Immature natural killer cell (primary cell): ENCODE results near the gene RHBDL3. TPM values are rescaled to one million over a fixed set of nuclear protein-coding genes. Genes with fewer than 3 reads are reported as not detected.
"Not testable (repeated sequence)": the region's sequence is repeated elsewhere in the genome, so short reads cannot be mapped to it uniquely, and the experiment has no call there.

ENCODE experiments used
- DNase-seq, 3 donors: peaks; one replicate each; pipeline ENCODE4 v3.0.0; 2022; ENCODE audit warnings: mixed read lengths in 1 of 3
- H3K27ac Mint-ChIP-seq, 6 donors: one replicate each; pipeline ENCODE4 v1.8.0; 2020; ENCODE audit warnings: mixed read lengths in 6 of 6, mild to moderate bottlenecking in 5 of 6, inconsistent platforms in 4 of 6, moderate library complexity in 3 of 6
- H3K27me3 Mint-ChIP-seq, 3 donors: one replicate each; pipeline ENCODE4 v1.8.0; 2020 to 2021; ENCODE audit warnings: low read depth in 3 of 3, mild to moderate bottlenecking in 3 of 3, mixed read lengths in 3 of 3, moderate library complexity in 3 of 3, inconsistent platforms in 1 of 3
- H3K36me3 Mint-ChIP-seq, 3 donors: one replicate each; pipeline ENCODE4 v1.8.0; 2020; ENCODE audit warnings: mixed read lengths in 3 of 3, inconsistent platforms in 2 of 3, mild to moderate bottlenecking in 2 of 3
- H3K4me1 Mint-ChIP-seq, 2 donors: one replicate each; pipeline ENCODE4 v1.8.0; 2020; ENCODE audit warnings: inconsistent platforms in 2 of 2, mild to moderate bottlenecking in 2 of 2, mixed read lengths in 2 of 2, moderate library complexity in 1 of 2
- H3K4me3 Mint-ChIP-seq, 5 donors: one replicate each; pipeline ENCODE4 v1.8.0; 2020; ENCODE audit warnings: mild to moderate bottlenecking in 5 of 5, mixed read lengths in 5 of 5, inconsistent platforms in 3 of 5, moderate library complexity in 3 of 5
- H3K9me3 Mint-ChIP-seq, 6 donors: one replicate each; pipeline ENCODE4 v1.8.0; 2020; ENCODE audit warnings: mild to moderate bottlenecking in 6 of 6, mixed read lengths in 6 of 6, inconsistent platforms in 4 of 6, moderate library complexity in 3 of 6
- polyA plus RNA-seq, 3 donors: library from polyadenylated mRNA; unstranded; fragments of 300-500 nt; fragmentation: Illumina TruSeq; gene quantifications; one replicate each; pipeline ENCODE4 v1.2.3, GENCODE V29; 2021

RHBDL3 gene
- polyA plus RNA-seq, 3 donors from 2014 or later: not detected

DNA sequence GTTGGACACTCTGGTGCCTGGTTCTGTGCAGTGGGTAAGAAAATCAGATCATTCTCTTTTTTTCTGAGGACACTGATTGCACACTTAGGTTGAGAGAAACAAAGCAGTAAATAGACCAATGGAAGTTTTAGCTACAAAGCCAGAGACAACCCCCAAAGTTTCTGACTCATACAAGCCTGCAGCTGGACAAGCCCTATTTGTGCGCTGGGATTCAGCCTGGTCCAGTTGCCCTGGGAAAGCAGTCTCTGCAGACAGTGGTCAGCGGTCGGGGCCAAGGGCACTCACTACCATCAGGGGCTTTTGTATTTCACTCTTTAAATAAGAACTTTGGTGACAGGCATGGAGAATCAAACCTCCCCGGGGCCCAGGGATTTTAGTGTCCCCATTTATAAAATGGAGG is 6.0 kb upstream of the RHBDL3 start:
- Mint-ChIP-seq H3K4me1 (peaks cover 0 to 1% of the 10 kb centered on the region in 2 donors), H3K9me3 (no peaks in the 10 kb centered on the region), H3K4me3 (no peak overlapping the region), H3K36me3 (no peaks in the 10 kb centered on the region), H3K27me3 (peaks cover 7 to 11% (median 9%) of the 10 kb centered on the region in 3 donors), H3K27ac (peak overlapping the region in 1 of 6 donors; percentile 60)
- DNase-seq: no peak

DNA sequence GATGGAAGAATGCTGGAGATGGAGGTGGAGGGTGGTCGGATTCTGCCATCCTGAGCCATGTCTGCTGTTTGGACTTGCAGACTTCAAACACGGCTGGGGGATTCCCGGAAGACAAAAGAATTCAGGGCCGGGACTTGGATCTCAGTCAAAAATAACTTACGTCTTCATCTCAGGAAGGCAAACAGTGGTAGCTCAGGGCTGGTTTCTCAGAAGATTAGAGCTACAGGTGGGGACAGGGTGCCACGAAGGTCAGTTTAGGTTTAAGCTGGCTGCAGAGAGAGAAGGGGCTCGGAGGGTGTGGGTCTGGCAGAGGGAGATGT is 4.3 kb upstream of the RHBDL3 start:
- H3K9me3 Mint-ChIP-seq: no peaks in the 10 kb centered on the region
- no peaks in the 10 kb centered on the region for H3K36me3 Mint-ChIP-seq
- H3K27ac Mint-ChIP-seq: peak overlapping the region in 1 of 6 donors; percentile 34
- peaks cover 7 to 14% (median 13%) of the 10 kb centered on the region in 3 donors for H3K27me3 Mint-ChIP-seq
- H3K4me3 Mint-ChIP-seq: no peak overlapping the region
- DNase-seq: no peak
- H3K4me1 Mint-ChIP-seq: peaks cover 0 to 7% of the 10 kb centered on the region in 2 donors

DNA sequence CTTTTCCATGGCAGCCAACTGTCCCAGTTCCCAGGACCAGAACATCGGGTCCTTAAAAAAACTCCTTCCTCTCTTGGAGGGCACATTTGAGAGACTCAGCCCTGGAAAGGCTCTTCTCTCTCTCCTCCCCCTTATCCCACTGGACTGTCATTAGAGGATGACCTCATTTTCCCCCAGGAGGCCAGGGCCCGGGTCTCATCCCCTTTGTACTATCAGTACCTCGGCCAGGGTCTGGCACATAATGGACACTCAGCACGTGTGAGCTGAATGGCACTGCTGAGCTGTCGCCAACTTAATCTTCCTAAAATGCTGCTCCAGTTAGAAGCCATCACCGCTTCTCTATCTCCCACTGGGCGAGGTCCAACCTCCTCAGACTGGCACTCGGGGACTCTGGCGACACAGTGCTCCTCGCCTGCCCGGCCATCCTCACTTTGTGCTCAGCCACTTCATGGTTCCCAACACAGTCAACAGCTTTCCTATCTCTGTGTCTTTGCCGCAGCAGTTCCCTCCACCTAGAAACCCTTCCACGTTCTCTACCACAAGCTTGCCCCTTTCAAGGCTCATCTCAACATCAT is 3.6 kb upstream of the RHBDL3 start:
- Mint-ChIP-seq H3K27me3 (peaks cover 11 to 15% (median 15%) of the 10 kb centered on the region in 3 donors), H3K4me1 (peaks cover 3 to 9% of the 10 kb centered on the region in 2 donors), H3K36me3 (no peaks in the 10 kb centered on the region), H3K9me3 (no peaks in the 10 kb centered on the region), H3K4me3 (no peak overlapping the region), H3K27ac (no peak overlapping the region)
- no peak for DNase-seq

DNA sequence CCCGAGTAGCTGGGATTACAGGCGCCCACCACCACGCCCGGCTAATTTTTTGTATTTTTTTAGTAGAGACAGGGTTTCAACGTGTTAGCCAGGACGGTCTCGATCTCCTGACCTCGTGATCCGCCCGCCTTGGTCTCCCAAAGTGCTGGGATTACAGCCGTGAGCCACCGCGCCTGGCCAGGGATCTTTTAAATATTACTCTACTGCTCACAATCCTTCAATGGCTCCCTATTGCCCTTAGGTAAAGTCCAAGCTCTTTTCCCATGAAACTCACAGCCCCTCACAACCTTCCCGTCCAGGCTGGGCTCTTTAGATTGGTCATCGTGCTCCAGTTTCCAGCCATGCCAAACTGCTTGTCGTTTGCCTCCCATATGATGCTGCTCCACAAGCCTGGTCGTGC is 2.1 kb upstream of the RHBDL3 start:
- not testable (repeated sequence) for H3K27ac Mint-ChIP-seq, H3K9me3 Mint-ChIP-seq, H3K4me3 Mint-ChIP-seq, H3K36me3 Mint-ChIP-seq, DNase-seq
- Mint-ChIP-seq H3K4me1 (peaks cover 16 to 17% of the 10 kb centered on the region in 2 donors), H3K27me3 (peaks cover 15 to 29% (median 17%) of the 10 kb centered on the region in 3 donors)

DNA sequence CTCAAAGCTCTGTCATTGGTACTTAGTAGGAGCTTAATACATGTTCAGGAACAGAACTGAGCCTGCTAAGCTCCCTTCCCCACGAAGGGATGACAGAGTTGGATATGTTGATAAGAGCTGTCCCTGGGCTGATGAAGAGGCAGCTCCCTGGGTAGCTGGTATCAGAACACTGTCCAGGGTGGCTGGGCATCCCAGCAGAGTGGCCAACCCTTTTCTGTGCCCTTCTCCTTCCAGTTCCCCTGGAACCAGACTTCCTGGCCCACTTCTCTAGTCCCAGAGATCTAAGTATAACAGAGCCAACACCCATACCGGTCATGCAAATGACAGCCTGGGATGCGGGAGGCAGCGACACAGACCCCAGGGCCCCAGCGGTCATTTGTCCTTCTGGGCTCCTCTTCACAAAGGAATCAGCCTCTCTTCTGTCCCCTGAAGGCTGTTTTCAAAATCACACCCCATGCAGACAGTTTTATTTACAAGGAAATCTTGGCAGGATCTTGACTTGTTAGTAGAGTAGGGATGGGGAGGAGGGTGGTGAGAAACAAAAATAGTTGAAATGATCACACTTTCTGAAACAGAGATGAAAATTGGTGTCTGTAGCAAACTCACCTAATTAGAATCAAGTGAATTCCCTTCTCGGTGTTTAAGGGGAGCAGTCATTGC is 1.4 kb upstream of the RHBDL3 start:
- Mint-ChIP-seq H3K36me3 (no peaks in the 10 kb centered on the region), H3K9me3 (no peaks in the 10 kb centered on the region), H3K27ac (no peak overlapping the region), H3K27me3 (peaks cover 16 to 32% (median 19%) of the 10 kb centered on the region in 3 donors), H3K4me3 (peak overlapping the region; percentile 68 to 80 (median 76)), H3K4me1 (peaks cover 16 to 17% of the 10 kb centered on the region in 2 donors)
- no peak for DNase-seq

DNA sequence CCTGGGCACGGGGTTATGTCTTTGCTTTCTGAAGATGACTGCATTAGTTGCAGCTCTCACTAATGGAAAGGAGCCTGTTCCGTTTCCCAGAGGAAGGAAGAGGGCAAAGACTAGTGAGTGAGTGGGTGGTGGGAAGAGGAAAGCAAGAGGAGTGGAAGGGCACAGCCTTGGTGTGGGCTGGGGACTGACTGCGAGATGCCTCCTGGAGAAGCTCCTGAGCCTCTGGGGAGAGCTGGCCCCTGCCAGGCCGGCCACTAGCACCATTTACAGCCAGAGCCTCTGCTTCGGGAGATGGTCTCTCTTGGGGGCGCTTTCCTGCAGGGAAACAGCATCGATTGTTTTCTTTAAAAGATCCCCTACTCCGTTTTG is 825 bp upstream of the RHBDL3 start:
- H3K9me3 Mint-ChIP-seq: no peaks in the 10 kb centered on the region
- H3K4me3 Mint-ChIP-seq: peak overlapping the region; percentile 78 to 83 (median 80)
- peaks cover 16 to 32% (median 19%) of the 10 kb centered on the region in 3 donors for H3K27me3 Mint-ChIP-seq
- DNase-seq: no peak
- peaks cover 16 to 17% of the 10 kb centered on the region in 2 donors for H3K4me1 Mint-ChIP-seq
- H3K36me3 Mint-ChIP-seq: no peaks in the 10 kb centered on the region
- H3K27ac Mint-ChIP-seq: peak overlapping the region in 1 of 6 donors; percentile 7

DNA sequence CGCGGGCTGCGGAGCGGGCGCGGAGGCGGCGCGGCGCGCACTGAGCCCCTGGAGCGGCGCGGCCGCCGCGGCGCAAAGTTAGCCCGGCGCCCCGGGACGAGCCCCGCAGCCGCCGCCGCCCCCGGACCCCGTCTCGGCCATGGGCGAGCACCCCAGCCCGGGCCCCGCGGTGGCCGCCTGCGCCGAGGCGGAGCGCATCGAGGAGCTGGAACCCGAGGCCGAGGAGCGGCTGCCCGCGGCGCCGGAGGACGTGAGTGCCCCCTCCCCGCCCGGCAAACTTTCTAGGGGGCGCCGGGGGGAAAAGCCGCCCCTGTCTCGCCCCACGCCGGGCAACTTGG is 388 bp downstream of the RHBDL3 start:
- Mint-ChIP-seq H3K27ac (no peak overlapping the region), H3K4me3 (no peak overlapping the region), H3K9me3 (no peaks in the 10 kb centered on the region), H3K36me3 (no peaks in the 10 kb centered on the region), H3K27me3 (peaks cover 16 to 32% (median 16%) of the 10 kb centered on the region in 3 donors), H3K4me1 (peaks cover 16 to 17% of the 10 kb centered on the region in 2 donors)
- DNase-seq: no peak

DNA sequence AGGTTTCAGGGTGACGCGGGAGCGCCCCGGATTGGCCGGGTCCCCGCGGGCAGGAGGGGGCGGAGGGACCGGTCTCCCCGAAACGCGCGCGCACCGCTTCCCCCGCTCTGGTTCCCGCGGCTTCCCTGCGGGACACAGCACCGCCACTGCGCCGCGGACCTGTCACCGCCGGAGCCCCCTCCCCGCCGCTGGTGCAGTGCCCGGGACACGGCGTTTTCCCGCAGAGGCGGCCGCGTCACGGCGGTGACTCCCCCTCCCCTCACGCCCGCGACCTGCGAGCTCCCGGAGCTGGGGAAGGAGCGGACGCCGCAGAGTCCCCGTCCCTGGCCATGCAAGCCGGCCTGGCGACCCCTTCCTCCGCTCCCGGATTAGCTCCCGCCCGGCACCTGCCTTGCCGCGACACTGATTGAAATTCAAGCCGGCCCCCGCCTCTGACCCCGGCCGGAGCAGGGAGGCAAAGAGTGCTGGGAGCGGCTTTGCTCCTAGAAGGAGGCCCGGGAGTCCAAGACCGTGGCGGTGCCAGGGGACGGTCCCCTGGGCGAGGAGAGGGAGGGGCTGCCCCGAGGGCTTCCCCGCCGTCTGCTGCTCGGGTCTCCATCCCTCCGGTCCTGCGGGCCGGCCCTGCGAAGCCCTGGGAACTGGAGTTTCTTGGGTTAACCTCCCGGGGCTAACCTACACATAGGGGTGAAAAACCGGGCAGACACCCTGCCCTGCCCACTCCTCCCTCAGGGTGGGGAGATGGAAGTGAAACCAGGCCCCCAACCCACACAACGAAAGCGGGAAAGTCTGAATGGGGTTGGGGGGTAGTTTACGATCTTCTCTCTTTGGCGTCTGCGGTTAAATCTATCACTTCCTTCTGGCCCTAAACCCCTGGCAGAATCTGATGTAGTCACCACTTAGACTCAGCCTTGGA is 1.0 kb downstream of the RHBDL3 start:
- peak overlapping the region; percentile 72 to 86 (median 82) for H3K4me3 Mint-ChIP-seq
- no peaks in the 10 kb centered on the region for H3K36me3 Mint-ChIP-seq
- H3K27ac Mint-ChIP-seq: no peak overlapping the region
- peak; percentile 12 to 24 (median 12) for DNase-seq
- H3K4me1 Mint-ChIP-seq: peaks cover 16 to 17% of the 10 kb centered on the region in 2 donors
- H3K27me3 Mint-ChIP-seq: peaks cover 14 to 32% (median 16%) of the 10 kb centered on the region in 3 donors
- H3K9me3 Mint-ChIP-seq: no peaks in the 10 kb centered on the region

DNA sequence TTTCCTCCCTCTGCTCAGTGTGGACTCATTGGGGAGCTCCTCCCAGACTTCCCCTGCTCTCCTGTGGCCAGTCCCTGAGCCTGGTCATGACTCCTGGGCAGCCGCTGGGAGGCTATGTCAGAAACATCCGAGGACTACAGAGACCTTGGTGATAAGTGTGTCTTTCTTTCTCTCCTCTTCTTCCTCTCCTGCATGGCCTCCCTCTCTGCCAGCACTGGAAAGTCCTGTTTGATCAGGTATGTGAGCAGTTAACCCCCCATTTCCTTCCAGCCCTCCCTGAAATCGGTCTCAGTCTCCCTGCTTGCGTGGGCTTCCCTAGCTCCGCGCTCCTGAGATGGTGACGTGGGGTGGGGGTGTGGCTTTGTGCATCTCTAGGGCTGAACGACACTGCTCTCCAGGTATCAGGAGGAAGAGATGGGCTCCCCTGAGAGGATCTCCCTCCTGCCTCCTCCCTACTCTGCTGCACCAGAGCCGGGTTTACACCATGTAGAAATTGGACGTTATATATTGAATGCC is 2.1 kb downstream of the RHBDL3 start:
- H3K4me1 Mint-ChIP-seq: peaks cover 16 to 17% of the 10 kb centered on the region in 2 donors
- H3K27me3 Mint-ChIP-seq: peaks cover 14 to 32% (median 16%) of the 10 kb centered on the region in 3 donors
- no peak overlapping the region for H3K27ac Mint-ChIP-seq
- no peak for DNase-seq
- H3K36me3 Mint-ChIP-seq: no peaks in the 10 kb centered on the region
- no peaks in the 10 kb centered on the region for H3K9me3 Mint-ChIP-seq
- peak overlapping the region; percentile 48 to 82 (median 68) for H3K4me3 Mint-ChIP-seq

DNA sequence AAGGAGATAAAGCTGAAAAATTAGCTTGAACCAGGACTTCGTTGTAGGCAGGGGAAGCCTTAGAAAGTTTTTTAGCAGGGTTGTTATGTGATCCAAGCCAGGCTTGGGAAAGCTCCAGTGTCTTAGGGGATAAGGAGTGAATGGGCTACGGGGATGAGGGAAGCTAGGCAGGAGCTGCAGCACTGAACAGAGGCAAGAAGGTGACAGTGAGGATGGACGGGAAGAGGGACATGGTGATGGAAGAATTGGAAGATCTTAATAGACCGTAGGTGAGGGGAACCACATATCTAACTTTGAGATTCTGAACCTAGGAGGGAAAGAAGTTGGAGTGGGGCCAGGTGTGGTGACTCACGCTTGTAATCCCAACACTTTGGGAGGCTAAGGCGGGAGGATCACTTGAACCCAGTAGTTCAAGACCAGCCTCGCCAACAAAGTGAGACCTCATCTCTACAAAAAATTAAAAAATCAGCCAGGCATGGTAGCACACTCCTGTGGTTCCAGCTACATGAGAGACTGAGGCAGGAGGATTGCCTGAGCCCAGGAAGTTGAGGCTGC is 3.2 kb downstream of the RHBDL3 start:
- H3K36me3 Mint-ChIP-seq: no peaks in the 10 kb centered on the region
- no peak overlapping the region for H3K27ac Mint-ChIP-seq
- H3K4me3 Mint-ChIP-seq: peak overlapping the region in 1 of 5 donors; percentile 82
- no peaks in the 10 kb centered on the region for H3K9me3 Mint-ChIP-seq
- DNase-seq: no peak
- H3K27me3 Mint-ChIP-seq: peaks cover 16 to 30% (median 22%) of the 10 kb centered on the region in 3 donors
- peaks cover 16 to 17% of the 10 kb centered on the region in 2 donors for H3K4me1 Mint-ChIP-seq

DNA sequence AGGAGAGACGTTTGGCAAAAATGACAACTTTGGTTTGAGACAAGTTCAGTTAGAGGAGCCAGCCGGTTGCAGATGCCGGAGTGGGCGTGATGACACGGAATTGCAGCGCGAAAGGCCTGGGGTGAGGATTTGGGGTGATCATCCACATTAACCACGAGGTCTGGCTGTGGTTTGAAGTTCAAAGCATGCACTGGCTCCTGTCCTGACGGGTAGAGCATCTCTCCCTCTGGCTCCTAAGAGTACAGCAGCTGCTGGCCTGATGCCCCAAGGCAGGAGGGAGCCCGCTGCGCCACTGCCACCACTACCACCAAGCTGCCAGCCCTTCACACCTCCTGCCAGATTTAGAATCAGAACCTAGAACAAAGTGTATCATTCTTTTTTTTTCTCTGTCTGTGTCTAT is 3.7 kb downstream of the RHBDL3 start:
- Mint-ChIP-seq H3K4me1 (peaks cover 16 to 17% of the 10 kb centered on the region in 2 donors), H3K27me3 (peaks cover 15 to 26% (median 25%) of the 10 kb centered on the region in 3 donors), H3K36me3 (no peaks in the 10 kb centered on the region), H3K4me3 (no peak overlapping the region), H3K9me3 (no peaks in the 10 kb centered on the region), H3K27ac (no peak overlapping the region)
- no peak for DNase-seq

DNA sequence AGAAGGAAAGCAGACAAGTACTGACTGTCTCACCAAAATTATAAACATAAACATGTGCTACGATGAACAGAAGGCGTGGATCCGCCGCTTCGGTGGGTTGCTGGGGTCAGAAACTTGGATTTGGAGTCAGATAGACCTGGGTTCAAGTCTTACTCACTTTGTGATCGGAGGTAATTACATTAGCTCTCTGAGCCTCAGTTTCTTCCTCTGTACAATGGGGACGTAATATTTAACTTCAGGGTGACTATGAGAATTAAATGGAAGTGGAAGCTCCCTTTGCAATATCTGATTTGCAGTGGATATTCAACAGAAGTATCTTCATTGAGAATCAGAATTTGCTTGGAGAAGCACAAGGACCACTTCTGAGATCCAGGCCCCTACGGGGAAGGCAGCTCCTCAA is 6.2 kb downstream of the RHBDL3 start:
- no peak for DNase-seq
- H3K27me3 Mint-ChIP-seq: peaks cover 12 to 26% (median 20%) of the 10 kb centered on the region in 3 donors
- H3K36me3 Mint-ChIP-seq: no peaks in the 10 kb centered on the region
- peaks cover 9 to 16% of the 10 kb centered on the region in 2 donors for H3K4me1 Mint-ChIP-seq
- H3K27ac Mint-ChIP-seq: no peak overlapping the region
- no peaks in the 10 kb centered on the region for H3K9me3 Mint-ChIP-seq
- H3K4me3 Mint-ChIP-seq: no peak overlapping the region

DNA sequence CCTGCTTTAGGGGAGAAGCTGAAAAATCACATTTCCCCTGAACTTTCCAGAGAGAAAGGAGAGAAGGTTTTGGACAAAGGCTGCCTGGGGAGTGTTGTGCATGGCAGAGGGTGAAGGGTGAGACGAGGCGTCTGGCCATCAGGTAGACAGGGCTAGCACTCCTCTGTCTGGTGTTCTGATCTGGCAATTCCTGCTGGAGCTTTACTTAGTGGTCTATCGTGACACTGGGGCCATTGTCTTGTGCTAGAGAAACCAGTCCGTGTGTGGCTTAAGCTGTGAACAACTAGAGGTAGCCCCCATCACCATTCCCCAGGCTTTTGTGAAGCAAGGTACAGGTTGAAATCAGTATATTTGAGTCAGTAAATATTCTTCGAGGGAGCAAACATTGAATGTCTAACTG is 8.5 kb downstream of the RHBDL3 start:
- H3K27ac Mint-ChIP-seq: no peak overlapping the region
- H3K36me3 Mint-ChIP-seq: no peaks in the 10 kb centered on the region
- H3K27me3 Mint-ChIP-seq: peaks cover 0 to 18% (median 0%) of the 10 kb centered on the region in 3 donors

More for the DNA sequence above, 8.5 kb downstream of the RHBDL3 start:
- DNase-seq: no peak
- H3K9me3 Mint-ChIP-seq: no peaks in the 10 kb centered on the region
- H3K4me1 Mint-ChIP-seq: no peaks in the 10 kb centered on the region
- no peak overlapping the region for H3K4me3 Mint-ChIP-seq
